HCEC 1CT (cell line): ENCODE results near the gene BCAP29.
A peak's percentile ranks its signal among the peaks of the same experiment; 100 is the strongest.
"Not testable (repeated sequence)": the region's sequence is repeated elsewhere in the genome, so short reads cannot be mapped to it uniquely, and the experiment has no call there.

Experiments
- DNase-seq: peaks from one replicate; pipeline ENCODE4 v3.0.0-alpha.2; 2017

The BCAP29 gene

GRCh38 chr7:107628461-107629064 is 48.5 kb downstream of the BCAP29 start:
- no peak for DNase-seq

DNA sequence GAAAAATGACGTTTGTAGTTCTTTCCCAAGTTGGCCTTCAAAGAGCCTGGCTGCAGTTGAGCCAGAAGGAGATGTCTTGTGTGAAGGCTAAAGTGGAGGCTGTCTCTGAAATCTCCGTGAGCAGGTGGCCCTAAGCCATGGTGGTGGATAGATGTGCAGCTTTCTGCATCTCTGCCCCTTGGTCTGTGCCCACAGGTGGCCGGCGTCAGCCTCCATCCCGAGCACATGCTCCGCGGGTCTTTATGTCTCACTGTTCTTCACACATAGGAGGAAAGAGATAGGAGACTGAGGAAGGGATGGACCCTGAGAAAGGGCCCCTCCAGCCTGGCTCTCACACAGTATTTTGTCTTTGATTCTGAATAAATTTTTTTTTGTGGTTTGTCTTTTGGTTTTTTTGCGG is 50.3 kb downstream of the BCAP29 start:
- DNase-seq: no peak

DNA sequence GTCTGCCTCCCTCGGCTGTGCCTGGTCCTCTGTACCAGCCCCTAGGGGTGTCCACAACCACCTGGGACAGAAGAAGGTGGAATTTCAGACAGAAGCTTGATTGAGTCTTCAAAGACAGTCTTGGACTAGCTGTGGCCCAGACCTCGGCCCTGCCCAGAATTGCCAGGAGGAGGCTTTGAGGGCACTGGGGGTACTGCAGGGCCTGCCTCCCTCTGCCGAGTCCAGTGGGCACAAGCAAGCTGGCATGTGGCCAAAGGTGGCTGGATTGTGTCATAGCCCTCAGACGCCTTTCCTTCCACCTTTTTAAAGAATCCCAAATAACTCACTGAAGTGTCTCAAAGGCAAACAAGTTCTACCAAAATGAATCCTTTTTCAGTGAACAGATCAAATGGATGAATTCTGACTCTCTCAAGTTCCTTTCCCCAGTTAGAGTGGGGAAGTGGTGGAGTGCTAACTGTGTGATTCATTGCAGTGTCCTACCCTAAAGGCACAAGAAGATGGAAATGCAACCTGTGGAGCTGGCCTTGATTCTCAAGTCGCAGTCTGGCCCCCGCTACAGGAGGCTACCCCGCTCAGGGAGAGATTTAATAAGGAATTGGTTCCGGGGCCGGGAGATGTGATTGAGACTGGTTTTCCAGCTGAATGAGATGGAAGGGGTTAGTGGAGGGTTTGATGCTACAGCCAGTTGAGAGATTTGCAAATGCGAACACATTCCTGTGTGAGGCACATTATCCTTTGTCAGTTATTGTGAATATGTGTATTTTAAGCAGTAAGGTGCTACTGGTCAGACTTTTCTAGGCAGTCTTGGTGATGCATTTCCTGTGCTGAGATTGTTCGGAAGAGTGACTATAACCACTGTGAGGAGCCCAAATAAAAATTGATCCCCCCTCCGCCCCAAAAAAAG is 51.8 kb downstream of the BCAP29 start:
- DNase-seq: no peak

GRCh38 chr7:107632492-107632865 is 52.4 kb downstream of the BCAP29 start:
- no peak for DNase-seq

DNA sequence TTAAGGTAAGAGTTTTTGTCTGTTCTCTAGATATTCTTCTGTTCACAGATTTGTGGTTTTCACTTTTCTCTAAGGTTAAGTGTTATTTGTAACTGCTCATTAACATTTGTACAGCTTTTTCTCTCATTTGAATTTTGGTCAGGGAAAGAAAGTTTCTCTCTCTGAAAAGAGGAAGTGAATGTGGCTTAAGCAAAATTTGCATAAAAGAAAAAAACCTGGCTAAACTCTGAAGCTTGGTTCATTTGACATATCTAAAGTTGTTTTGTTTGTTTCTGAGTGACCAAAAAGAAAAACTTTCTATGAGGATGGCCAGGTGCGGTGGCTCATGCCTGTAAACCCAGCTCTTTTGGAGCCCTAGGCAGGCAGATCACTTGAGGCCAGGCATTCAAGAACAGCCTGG is 58.5 kb downstream of the BCAP29 start:
- DNase-seq: no peak

DNA sequence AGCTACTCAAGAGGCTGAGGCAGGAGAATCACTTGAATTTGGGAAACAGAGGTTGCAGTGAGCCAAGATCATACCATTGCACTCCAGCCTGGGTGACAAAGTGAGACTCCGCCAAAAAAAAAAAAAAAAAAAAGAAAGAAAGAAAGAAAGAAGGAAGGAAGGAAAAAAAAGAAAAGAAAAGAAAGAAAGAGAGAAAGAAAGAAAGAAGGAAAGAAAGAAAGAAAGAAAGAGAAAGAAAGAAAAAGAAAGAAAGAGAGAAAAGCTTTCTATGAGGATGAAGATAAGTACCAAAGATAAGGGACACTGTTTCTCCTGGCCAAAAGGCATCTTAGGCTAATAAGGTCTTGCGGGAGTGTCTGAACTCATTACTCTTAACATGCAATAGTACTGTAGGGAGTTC is 59.0 kb downstream of the BCAP29 start:
- DNase-seq: not testable (repeated sequence)

DNA sequence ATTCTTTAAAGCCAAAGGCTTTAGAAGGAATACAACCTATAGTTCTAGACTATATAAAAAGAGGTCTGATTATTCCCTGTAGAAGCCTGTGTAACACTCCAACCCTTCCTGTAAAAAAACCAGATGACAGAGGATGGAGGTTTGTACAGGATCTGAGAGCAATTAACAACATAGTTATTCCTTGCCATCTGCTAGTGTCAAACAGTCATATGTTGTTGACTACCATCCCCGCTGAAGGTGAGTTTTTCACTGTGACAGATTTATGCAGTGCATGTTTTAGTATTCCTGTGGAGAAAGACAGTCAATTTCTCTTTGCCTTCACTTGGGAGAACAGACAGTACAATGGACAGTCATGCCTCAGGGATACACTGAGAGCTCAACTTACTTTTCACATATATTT is 61.6 kb downstream of the BCAP29 start:
- no peak for DNase-seq

- no peak for DNase-seq
Observed at GRCh38 chr7:107642501-107642900, 62.5 kb downstream of the BCAP29 start.

DNA sequence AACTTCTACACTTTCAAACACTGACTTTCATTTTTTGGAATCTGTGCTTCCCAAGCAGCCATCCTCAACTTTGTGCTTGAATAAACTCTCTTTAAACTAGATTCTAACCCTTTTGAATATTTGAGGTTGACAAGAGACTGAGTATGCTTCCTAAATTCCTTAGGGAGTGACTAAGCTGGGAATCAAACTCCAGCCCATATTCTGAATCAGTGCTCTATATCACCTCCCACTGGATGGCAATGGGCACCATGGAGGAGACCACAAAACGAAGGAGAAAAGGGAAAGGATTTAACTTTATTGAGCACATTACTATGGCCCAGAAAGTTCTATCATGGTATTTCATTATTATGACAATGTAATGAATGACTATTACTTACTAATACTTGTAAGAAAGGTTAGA is 63.4 kb downstream of the BCAP29 start:
- DNase-seq: peak; percentile 88

- DNase-seq: peak; percentile 18
Observed at GRCh38 chr7:107643938-107644308, 63.9 kb downstream of the BCAP29 start.

- peak; percentile 9 for DNase-seq
Observed at GRCh38 chr7:107644309-107644974, 64.4 kb downstream of the BCAP29 start.

- DNase-seq: no peak
Observed at GRCh38 chr7:107652642-107653041, 72.6 kb downstream of the BCAP29 start.

- no peak for DNase-seq
Observed at GRCh38 chr7:107658467-107658866, 78.4 kb downstream of the BCAP29 start.

DNA sequence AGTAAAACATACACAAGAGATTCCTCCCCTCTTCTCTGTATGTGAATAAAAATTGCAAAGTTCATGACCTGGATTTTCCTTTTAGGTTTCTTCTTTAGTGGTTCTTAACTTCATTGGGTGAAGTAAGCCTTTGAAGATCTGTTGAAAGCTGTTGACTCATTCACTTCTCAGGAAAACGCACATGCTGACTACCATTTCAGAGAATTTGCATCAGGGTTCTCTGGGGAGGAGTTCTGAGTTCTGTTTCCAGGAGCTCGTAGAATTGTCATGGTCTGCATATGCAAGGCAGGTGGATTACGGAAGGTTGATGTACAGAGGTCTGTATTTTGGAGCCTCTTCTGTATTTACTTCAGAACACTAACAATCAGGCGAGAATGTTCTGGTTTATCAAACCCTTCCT is 79.6 kb downstream of the BCAP29 start:
- DNase-seq: peak; percentile 84

- DNase-seq: no peak
Observed at GRCh38 chr7:107660381-107661080, 80.5 kb downstream of the BCAP29 start, which contains the start of gene SLC26A4. Gene SLC26A4 (plus strand): TSS chr7:107660828. CDS start chr7:107661642, 814 bp downstream.

DNA sequence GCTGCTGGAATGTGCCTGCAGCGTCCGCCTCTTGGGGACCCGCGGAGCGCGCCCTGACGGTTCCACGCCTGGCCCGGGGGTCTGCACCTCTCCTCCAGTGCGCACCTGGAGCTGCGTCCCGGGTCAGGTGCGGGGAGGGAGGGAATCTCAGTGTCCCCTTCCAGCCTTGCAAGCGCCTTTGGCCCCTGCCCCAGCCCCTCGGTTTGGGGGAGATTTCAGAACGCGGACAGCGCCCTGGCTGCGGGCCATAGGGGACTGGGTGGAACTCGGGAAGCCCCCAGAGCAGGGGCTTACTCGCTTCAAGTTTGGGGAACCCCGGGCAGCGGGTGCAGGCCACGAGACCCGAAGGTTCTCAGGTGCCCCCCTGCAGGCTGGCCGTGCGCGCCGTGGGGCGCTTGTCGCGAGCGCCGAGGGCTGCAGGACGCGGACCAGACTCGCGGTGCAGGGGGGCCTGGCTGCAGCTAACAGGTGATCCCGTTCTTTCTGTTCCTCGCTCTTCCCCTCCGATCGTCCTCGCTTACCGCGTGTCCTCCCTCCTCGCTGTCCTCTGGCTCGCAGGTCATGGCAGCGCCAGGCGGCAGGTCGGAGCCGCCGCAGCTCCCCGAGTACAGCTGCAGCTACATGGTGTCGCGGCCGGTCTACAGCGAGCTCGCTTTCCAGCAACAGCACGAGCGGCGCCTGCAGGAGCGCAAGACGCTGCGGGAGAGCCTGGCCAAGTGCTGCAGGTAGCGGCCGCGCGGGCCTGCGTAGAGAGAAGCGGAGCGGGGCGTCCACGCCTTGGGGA is 81.2 kb downstream of the BCAP29 start:
- peak; percentile 43 for DNase-seq

DNA sequence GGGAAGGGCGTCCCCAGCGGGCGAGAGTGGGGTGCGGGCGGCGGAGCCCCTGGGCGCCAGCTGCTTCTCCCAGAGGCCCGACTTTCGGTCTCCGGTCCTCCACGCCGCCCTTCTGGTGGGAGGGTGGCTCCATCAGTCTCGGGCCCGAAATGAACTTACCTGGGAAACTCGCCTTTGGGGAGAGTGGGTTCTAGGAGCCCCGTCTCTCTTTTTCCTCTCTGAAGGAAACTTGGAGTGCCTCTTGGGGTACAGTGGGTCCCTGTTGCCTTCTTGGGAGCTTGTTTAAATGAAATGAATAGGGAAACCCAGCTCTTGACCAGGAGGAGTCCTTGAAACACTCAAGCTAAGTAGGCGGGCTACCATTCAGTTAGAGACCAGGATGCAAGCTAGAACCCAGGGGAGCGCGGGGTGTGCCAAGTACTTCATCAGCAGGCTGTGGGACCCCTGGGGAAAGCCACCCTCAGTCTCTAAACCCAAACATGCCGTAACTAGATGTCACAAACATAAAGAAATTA is 81.9 kb downstream of the BCAP29 start:
- no peak for DNase-seq

DNA sequence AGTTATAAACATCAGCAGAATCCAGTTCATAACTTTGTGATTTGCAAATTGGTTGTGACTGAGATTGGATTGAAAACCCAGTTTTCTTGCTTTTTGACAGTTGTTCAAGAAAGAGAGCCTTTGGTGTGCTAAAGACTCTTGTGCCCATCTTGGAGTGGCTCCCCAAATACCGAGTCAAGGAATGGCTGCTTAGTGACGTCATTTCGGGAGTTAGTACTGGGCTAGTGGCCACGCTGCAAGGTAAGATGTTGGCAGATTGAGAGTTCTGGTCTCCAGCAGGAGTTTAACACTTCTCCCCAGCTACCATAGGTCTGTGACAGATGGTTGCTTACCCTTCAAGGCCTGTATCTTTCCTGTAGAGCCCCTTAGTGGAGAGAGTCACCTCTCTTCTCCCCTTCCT is 83.2 kb downstream of the BCAP29 start:
- DNase-seq: no peak

GRCh38 chr7:107666790-107667189 is 86.7 kb downstream of the BCAP29 start:
- no peak for DNase-seq

DNA sequence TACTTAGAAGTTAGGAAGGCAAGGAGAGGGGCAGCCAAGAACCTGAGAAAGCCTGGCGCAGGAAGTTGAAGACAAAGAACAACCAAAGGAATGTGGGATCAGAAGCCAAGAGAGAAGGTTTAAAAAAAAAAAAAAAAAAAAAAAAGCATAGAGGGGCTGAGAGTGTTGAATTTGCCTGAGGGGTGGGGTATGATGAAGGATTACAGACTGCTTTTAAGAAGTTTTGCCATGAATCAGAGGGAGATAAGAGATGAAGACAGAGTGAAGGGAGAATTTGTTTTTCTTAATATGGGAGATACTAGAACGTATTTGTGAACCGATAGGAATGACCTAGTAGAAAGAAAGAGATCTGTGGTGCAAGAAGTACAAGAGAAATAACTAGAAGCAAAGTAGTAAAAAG is 87.3 kb downstream of the BCAP29 start:
- no peak for DNase-seq

DNA sequence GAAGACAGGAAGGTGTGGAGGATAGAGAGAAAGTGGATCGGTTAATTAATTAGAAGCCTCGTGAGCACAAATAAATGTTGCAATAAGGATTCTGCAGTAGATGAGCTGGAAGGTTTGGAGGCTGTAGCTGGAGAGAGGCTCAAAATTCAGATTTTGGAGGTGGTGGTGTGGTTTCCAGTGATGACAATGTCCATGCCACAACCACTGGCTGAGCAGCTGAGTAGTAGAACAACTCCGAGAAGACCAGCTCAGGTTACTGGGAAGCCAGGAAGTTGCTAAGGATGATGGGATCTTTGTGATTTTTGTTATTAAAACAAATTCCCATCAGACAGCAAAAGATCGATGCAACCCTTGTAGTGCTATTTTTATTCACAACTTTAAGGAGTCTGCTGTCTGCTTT is 88.2 kb downstream of the BCAP29 start:
- no peak for DNase-seq
